ENCODE measurements around the gene TLR2. TPM values are rescaled to one million over a fixed set of nuclear protein-coding genes. Genes with fewer than 3 reads are reported as not detected.

TLR2 gene
- total RNA-seq, 1 experiment from 2014 or later = 1.7 TPM

- H3K36me3 Mint-ChIP-seq = peaks cover 39% of the 10 kb centered on the region
- POLR2A ChIA-PET = no interaction called here
- CTCF ChIA-PET = interaction anchor here (1.4 kb wide), 1 partner anchor 113 kb away, joined by 5 read pairs; no protein-coding TSS in a partner anchor
- H3K4me1 Mint-ChIP-seq = peaks cover 7% of the 10 kb centered on the region
- DNase-seq (ENCODE audit: low spot score) (no peak), ATAC-seq (no peak)
- TF ChIP-seq NR1H2 (CRISPR knock-in tag; IDR thresholded peaks at IDR 0.05) = no peak
- TF ChIP-seq TEAD1 (CRISPR knock-in tag; IDR thresholded peaks at IDR 0.05) = no peak
- TF ChIP-seq, protein P1, sequence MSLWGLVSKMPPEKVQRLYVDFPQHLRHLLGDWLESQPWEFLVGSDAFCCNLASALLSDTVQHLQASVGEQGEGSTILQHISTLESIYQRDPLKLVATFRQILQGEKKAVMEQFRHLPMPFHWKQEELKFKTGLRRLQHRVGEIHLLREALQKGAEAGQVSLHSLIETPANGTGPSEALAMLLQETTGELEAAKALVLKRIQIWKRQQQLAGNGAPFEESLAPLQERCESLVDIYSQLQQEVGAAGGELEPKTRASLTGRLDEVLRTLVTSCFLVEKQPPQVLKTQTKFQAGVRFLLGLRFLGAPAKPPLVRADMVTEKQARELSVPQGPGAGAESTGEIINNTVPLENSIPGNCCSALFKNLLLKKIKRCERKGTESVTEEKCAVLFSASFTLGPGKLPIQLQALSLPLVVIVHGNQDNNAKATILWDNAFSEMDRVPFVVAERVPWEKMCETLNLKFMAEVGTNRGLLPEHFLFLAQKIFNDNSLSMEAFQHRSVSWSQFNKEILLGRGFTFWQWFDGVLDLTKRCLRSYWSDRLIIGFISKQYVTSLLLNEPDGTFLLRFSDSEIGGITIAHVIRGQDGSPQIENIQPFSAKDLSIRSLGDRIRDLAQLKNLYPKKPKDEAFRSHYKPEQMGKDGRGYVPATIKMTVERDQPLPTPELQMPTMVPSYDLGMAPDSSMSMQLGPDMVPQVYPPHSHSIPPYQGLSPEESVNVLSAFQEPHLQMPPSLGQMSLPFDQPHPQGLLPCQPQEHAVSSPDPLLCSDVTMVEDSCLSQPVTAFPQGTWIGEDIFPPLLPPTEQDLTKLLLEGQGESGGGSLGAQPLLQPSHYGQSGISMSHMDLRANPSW (CRISPR knock-in tag; conservative IDR thresholded peaks at IDR 0.05; ENCODE audit: low read depth) = no peak
- no peak for TF ChIP-seq MXD4 (CRISPR knock-in tag; IDR thresholded peaks at IDR 0.05; ENCODE audit: borderline replicate concordance)
- no peak for TF ChIP-seq CREB1 (CRISPR knock-in tag; IDR thresholded peaks at IDR 0.05)
- TF ChIP-seq, protein P2, sequence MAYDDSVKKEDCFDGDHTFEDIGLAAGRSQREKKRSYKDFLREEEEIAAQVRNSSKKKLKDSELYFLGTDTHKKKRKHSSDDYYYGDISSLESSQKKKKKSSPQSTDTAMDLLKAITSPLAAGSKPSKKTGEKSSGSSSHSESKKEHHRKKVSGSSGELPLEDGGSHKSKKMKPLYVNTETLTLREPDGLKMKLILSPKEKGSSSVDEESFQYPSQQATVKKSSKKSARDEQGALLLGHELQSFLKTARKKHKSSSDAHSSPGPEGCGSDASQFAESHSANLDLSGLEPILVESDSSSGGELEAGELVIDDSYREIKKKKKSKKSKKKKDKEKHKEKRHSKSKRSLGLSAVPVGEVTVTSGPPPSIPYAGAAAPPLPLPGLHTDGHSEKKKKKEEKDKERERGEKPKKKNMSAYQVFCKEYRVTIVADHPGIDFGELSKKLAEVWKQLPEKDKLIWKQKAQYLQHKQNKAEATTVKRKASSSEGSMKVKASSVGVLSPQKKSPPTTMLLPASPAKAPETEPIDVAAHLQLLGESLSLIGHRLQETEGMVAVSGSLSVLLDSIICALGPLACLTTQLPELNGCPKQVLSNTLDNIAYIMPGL (CRISPR knock-in tag; IDR thresholded peaks at IDR 0.05) = no peak
- TF ChIP-seq, protein P3, sequence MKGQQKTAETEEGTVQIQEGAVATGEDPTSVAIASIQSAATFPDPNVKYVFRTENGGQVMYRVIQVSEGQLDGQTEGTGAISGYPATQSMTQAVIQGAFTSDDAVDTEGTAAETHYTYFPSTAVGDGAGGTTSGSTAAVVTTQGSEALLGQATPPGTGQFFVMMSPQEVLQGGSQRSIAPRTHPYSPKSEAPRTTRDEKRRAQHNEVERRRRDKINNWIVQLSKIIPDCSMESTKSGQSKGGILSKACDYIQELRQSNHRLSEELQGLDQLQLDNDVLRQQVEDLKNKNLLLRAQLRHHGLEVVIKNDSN (CRISPR knock-in tag; IDR thresholded peaks at IDR 0.05) = no peak
- TF ChIP-seq E2F1 (CRISPR knock-in tag; IDR thresholded peaks at IDR 0.05) = no peak
- TF ChIP-seq, protein P4, sequence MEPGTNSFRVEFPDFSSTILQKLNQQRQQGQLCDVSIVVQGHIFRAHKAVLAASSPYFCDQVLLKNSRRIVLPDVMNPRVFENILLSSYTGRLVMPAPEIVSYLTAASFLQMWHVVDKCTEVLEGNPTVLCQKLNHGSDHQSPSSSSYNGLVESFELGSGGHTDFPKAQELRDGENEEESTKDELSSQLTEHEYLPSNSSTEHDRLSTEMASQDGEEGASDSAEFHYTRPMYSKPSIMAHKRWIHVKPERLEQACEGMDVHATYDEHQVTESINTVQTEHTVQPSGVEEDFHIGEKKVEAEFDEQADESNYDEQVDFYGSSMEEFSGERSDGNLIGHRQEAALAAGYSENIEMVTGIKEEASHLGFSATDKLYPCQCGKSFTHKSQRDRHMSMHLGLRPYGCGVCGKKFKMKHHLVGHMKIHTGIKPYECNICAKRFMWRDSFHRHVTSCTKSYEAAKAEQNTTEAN (CRISPR knock-in tag; IDR thresholded peaks at IDR 0.05) = no peak
- no peak for TF ChIP-seq ZNF416 (CRISPR knock-in tag; IDR thresholded peaks at IDR 0.05)
- no peak for TF ChIP-seq ZNF281 (CRISPR knock-in tag; IDR thresholded peaks at IDR 0.05)
- TF ChIP-seq FOXP1 (CRISPR knock-in tag; IDR thresholded peaks at IDR 0.05; ENCODE audit: borderline replicate concordance) = no peak
- no peak for TF ChIP-seq FOXJ3 (CRISPR knock-in tag; IDR thresholded peaks at IDR 0.05; ENCODE audit: borderline replicate concordance)
- TF ChIP-seq, protein P5, sequence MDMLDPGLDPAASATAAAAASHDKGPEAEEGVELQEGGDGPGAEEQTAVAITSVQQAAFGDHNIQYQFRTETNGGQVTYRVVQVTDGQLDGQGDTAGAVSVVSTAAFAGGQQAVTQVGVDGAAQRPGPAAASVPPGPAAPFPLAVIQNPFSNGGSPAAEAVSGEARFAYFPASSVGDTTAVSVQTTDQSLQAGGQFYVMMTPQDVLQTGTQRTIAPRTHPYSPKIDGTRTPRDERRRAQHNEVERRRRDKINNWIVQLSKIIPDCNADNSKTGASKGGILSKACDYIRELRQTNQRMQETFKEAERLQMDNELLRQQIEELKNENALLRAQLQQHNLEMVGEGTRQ (CRISPR knock-in tag; IDR thresholded peaks at IDR 0.05) = no peak
- TF ChIP-seq CTCF (IDR thresholded peaks at IDR 0.05) = no peak
- no peak for TF ChIP-seq SMAD4 (CRISPR knock-in tag; IDR thresholded peaks at IDR 0.05)
- no peaks in the 10 kb centered on the region; the same call in 1 of the 2 replicates for H3K9me3 Mint-ChIP-seq
- H3K27ac Mint-ChIP-seq = no peak overlapping the region
- no peaks in the 10 kb centered on the region for H3K27me3 Mint-ChIP-seq (ENCODE audit: low read depth)
- H3K4me3 Mint-ChIP-seq = no peak overlapping the region
These were observed 46.9 kb upstream of the TLR2 start for GRCh38 chr4:153637201-153637600.

Measured in WTC11 (cell line).